HepG2 (cell line): ENCODE measurements around the gene UTF1. TPM values are rescaled to one million over a fixed set of nuclear protein-coding genes. Genes with fewer than 3 reads are reported as not detected.

ENCODE experiments used
- ATAC-seq: fragments of 200-7000 bp; cut with Tn5 transposase; 3 replicates; pipeline ENCODE4 v1.9.1; 2020; ENCODE audit warnings: mild to moderate bottlenecking, moderate library complexity
- BruUV-seq: library from RNA; stranded (reverse); fragments of 400-500 nt; replicated peaks from 2 replicates; lab custom pipeline; 2021; lab: Mats Ljungman, UMichigan
- CTCF ChIA-PET: fragments of 300-600 bp; formaldehyde crosslinking; extraction: SDS; loops from one replicate; lab custom pipeline; 2021; ENCODE audit warnings: low total read pairs, inconsistent platforms, low intra/inter-chr PET ratio; lab: Yijun Ruan, JAX
- POLR2A ChIA-PET: fragments of 350-600 bp; sonication (Branson Sonifier 250); formaldehyde crosslinking; loops from one replicate; lab custom pipeline; 2020; ENCODE audit warnings: antibody characterized with exemption, inconsistent platforms; lab: Yijun Ruan, JAX
- DNase-seq: peaks from one replicate; pipeline ENCODE4 v3.0.0-alpha.2; 2015; ENCODE audit warnings: low spot score
- FAIRE-seq: peaks from 3 replicates; lab custom pipeline; 2011; peaks lifted over from hg19 to GRCh38; lab: Jason Lieb, UNC
- H2AFZ ChIP-seq: one replicate; pipeline ENCODE4 v1.6.1; 2011; ENCODE audit warnings: low read length, inconsistent platforms
- H3K27ac ChIP-seq: fragments of 300-600 bp; 3 replicates; pipeline ENCODE4 v1.8.0; 2011; ENCODE audit warnings: mixed run types, mild to moderate bottlenecking, mixed read lengths, low read length, inconsistent platforms; ENCODE audit not compliant: insufficient read depth; ENCODE audit errors: extremely low read length
- H3K27me3 ChIP-seq, 2 experiments: fragments of 200-600 bp in 1 of 2; 2 replicates in 1 of 2; 3 replicates in 1 of 2; pipeline versions ENCODE4 v1.6.0 to v1.8.0; 2011; ENCODE audit warnings: low read length in 2 of 2, mild to moderate bottlenecking in 2 of 2, moderate library complexity in 2 of 2, inconsistent platforms in 1 of 2; ENCODE audit not compliant: insufficient read depth in 2 of 2, control insufficient read depth in 1 of 2
- H3K36me3 ChIP-seq, 2 experiments: fragments of 200-600 bp in 1 of 2; replicated peaks in 1 of 2; 2 replicates in 1 of 2; 3 replicates in 1 of 2; pipeline versions ENCODE4 v1.5.1 to v1.8.0; 2011; ENCODE audit warnings: low read length in 2 of 2, inconsistent platforms in 1 of 2; ENCODE audit not compliant: insufficient read depth in 2 of 2, control insufficient read depth in 1 of 2
- H3K4me1 ChIP-seq: 2 replicates; pipeline ENCODE4 v1.5.1; 2012; ENCODE audit warnings: low read length, inconsistent platforms; ENCODE audit not compliant: insufficient read depth
- H3K4me2 ChIP-seq: 2 replicates; pipeline ENCODE4 v1.6.0; 2011; ENCODE audit warnings: low read depth, low read length, inconsistent platforms
- H3K4me3 ChIP-seq, 3 experiments: fragments of 200-600 bp in 1 of 3; sonication (generic), shearing (Covaris generic) in 1 of 3; replicated peaks in 1 of 3; 2 replicates each; pipeline ENCODE4 v1.5.1; 2011 to 2016; ENCODE audit warnings: low read length in 3 of 3, inconsistent platforms in 2 of 3, low read depth in 2 of 3, mild to moderate bottlenecking in 2 of 3, control low read depth in 1 of 3, mixed read lengths in 1 of 3; ENCODE audit not compliant: insufficient read depth in 1 of 3
- H3K79me2 ChIP-seq: one replicate; pipeline ENCODE4 v1.6.1; 2011; ENCODE audit warnings: low read length, inconsistent platforms; ENCODE audit not compliant: insufficient read depth
- H3K9ac ChIP-seq: 2 replicates; pipeline ENCODE4 v1.6.0; 2011; ENCODE audit warnings: mild to moderate bottlenecking, low read depth, low read length, inconsistent platforms; ENCODE audit not compliant: insufficient read depth
- H3K9me3 ChIP-seq: 2 replicates; pipeline ENCODE4 v1.5.1; 2012; ENCODE audit warnings: mild to moderate bottlenecking, low read length
- H4K20me1 ChIP-seq: 2 replicates; pipeline ENCODE4 v1.6.0; 2011; ENCODE audit warnings: inconsistent platforms, mild to moderate bottlenecking, low read length, moderate library complexity; ENCODE audit not compliant: insufficient read depth
- CENPX ChIP-seq: sonication (generic); formaldehyde crosslinking; IDR thresholded peaks from 2 replicates; pipeline ENCODE4 v1.9.0; 2021; ENCODE audit warnings: mild to moderate bottlenecking, missing genetic modification reagents, moderate library complexity
- ETV5 ChIP-seq: IDR thresholded peaks from 2 replicates; pipeline ENCODE4 v1.6.1; 2018; ENCODE audit warnings: missing biosample characterization, missing genetic modification reagents, inconsistent platforms, borderline replicate concordance
- FOXP1 ChIP-seq, 2 experiments: fragments of 450-650 bp in 1 of 2; IDR thresholded peaks; 2 replicates each; pipeline ENCODE4 v1.6.1; 2017 to 2018; ENCODE audit warnings: antibody characterized with exemption in 1 of 2
- HNF4A ChIP-seq: sonication (generic); formaldehyde crosslinking; IDR thresholded peaks from 2 replicates; pipeline ENCODE4 v1.4.0; 2020; ENCODE audit warnings: missing genetic modification reagents
- MAX ChIP-seq: IDR thresholded peaks from 2 replicates; pipeline ENCODE4 v1.6.1; 2012; ENCODE audit warnings: inconsistent platforms
- PAXIP1 ChIP-seq: sonication (generic); formaldehyde crosslinking; conservative IDR thresholded peaks from 2 replicates; pipeline ENCODE4 v1.4.0; 2020; ENCODE audit warnings: mild to moderate bottlenecking, missing genetic modification reagents, moderate library complexity
- RORA ChIP-seq: sonication (generic); formaldehyde crosslinking; IDR thresholded peaks from 2 replicates; pipeline ENCODE4 v1.5.0; 2020; ENCODE audit warnings: mild to moderate bottlenecking, missing genetic modification reagents, moderate library complexity
- SP2 ChIP-seq: sonication (generic); formaldehyde crosslinking; IDR thresholded peaks from 2 replicates; pipeline ENCODE4 v1.5.1; 2020; ENCODE audit warnings: mild to moderate bottlenecking, missing genetic modification reagents
- SP5 ChIP-seq: IDR thresholded peaks from 2 replicates; pipeline ENCODE4 v1.6.1; 2016; ENCODE audit warnings: low read depth, borderline replicate concordance
- XRCC5 ChIP-seq: fragments of 200-400 bp; formaldehyde crosslinking; optimal IDR thresholded peaks from 2 replicates; pipeline ENCODE3; 2017; ENCODE audit warnings: mild to moderate bottlenecking, low read length
- ZNF343 ChIP-seq: sonication (generic); formaldehyde crosslinking; IDR thresholded peaks from 2 replicates; pipeline ENCODE4 v1.4.0; 2020; ENCODE audit warnings: mild to moderate bottlenecking, missing genetic modification reagents
- ZNF607 ChIP-seq: sonication (generic); formaldehyde crosslinking; IDR thresholded peaks from 2 replicates; pipeline ENCODE4 v1.5.1; 2020; ENCODE audit warnings: missing genetic modification reagents, mild to moderate bottlenecking, borderline replicate concordance
- WGBS: methylation state at CpG from one replicate; pipeline ENCODE4 v1.1.6; 2017; ENCODE audit warnings: low lambda C conversion rate; 5-methylcytosine and 5-hydroxymethylcytosine counted together
- in situ Hi-C: cut with HindIII; loops from 2 replicates; pipeline ENCODE4 v1.10.0; 2017; ENCODE audit warnings: low pct_unique_long_range_greater_than_20kb; ENCODE audit not compliant: extremely low pct_ligation_motif_present
- intact Hi-C: fragments of 100-400 bp; cut with micrococcal nuclease; formaldehyde crosslinking; loops from one replicate; pipeline ENCODE4 v1.10.0; 2022; ENCODE audit not compliant: unreplicated experiment
- polyA plus RNA-seq, 8 experiments: library from polyadenylated mRNA; depleted of rRNA in 3 of 8; stranded (reverse) in 7 of 8; unstranded in 1 of 8; fragments of >200 nt; fragmentation: Illumina TruSeq in 4 of 8; extraction: Trizol in 4 of 8; gene quantifications; 2 replicates each; pipeline versions ENCODE4 v1.2.1 to v1.2.3, GENCODE V29; 2011 to 2016; ENCODE audit warnings: low read depth in 4 of 8, missing spikeins in 1 of 8, mixed read lengths in 1 of 8; ENCODE audit not compliant: insufficient read depth in 1 of 8
- total RNA-seq, 5 experiments: library from RNA; depleted of rRNA; stranded (reverse); fragments of >200 nt; fragmentation: Illumina TruSeq; extraction: Trizol; gene quantifications; 2 replicates each; pipeline ENCODE4 v1.2.3, GENCODE V29; 2016; ENCODE audit warnings: low read depth in 1 of 5

The UTF1 gene
- total and polyA plus RNA-seq, 2 of the 13 experiments (the other 11 are each of a cell fraction or from before 2014, with no cell fraction given), result not detected

DNA sequence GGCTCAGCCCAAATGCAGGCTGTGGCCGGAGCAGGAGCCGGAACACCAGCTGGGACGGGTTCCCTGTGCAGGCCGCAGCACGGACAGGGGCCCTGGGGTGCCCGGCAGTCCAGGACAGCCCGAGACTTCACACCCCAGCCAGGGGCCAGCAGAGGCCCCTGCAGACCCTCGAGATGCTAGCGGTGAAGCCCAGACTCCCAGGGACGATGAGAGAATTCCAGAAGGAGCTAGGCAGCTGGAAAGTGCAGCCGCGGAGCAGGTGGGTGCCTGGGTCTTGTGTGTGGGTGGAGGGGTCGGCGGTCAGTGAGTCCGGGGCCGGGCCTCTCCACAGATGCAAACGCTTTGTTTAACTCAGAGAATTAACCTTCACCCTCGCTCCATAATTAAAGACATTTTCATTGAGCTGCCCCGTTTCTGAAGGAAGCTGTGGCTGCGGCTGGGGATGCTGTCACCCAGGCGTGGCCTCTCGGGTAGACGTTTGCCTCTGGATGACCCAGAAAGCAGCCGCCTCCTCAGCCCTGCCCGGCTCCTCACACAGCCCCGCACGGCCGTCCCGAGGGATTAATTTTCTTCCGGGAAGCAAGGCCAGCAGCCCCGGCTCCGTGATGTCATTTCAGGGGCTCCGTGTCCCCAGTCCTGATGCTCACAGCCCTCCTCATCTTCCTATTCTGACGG is 43.5 kb upstream of the UTF1 start:
- Histone ChIP-seq H3K4me3 (no peak overlapping the region), H3K4me2 (no peak overlapping the region), H3K27ac (no peak overlapping the region), H3K9me3 (no peaks in the 10 kb centered on the region), H2AFZ (no peak overlapping the region), H3K27me3 (peaks cover 11 to 37% of the 10 kb centered on the region in 2 experiments; a peak in 4 of 5 replicates), H3K4me1 (peaks cover 10% of the 10 kb centered on the region; the same call in 1 of the 2 replicates), H3K9ac (no peak overlapping the region), H4K20me1 (no peaks in the 10 kb centered on the region), H3K79me2 (no peaks in the 10 kb centered on the region), H3K36me3 (no peaks in the 10 kb centered on the region)
- no peak for TF ChIP-seq ZNF343
- TF ChIP-seq ETV5 (CRISPR knock-in tag), result no peak
- TF ChIP-seq ZNF607 (CRISPR knock-in tag), result no peak
- ATAC-seq (no peak), DNase-seq (no peak), FAIRE-seq (no peak)
- intact Hi-C loops, result no loop called here
- 34% methylated on average over 20 of the region's 34 CpGs for WGBS
- in situ Hi-C loops, result no loop called here
- CTCF ChIA-PET, result no interaction called here
- POLR2A ChIA-PET, result no interaction called here
- no TSS peak for BruUV-seq

GRCh38 chr10:133187091-133187905 is 42.7 kb upstream of the UTF1 start:
- H3K27me3 ChIP-seq, result peaks cover 10 to 38% of the 10 kb centered on the region in 2 experiments; a peak in 4 of 5 replicates
- H3K9ac ChIP-seq, result no peak overlapping the region
- no peak overlapping the region for H3K27ac ChIP-seq
- no peak overlapping the region for H2AFZ ChIP-seq
- WGBS, result 69% methylated on average over 7 of the region's 38 CpGs
- POLR2A ChIA-PET, result no interaction called here
- no peak overlapping the region for H3K4me3 ChIP-seq
- H3K4me2 ChIP-seq, result no peak overlapping the region; the same call in 1 of the 2 replicates
- H3K9me3 ChIP-seq, result no peaks in the 10 kb centered on the region
- CTCF ChIA-PET, result no interaction called here
- no peaks in the 10 kb centered on the region for H4K20me1 ChIP-seq
- intact Hi-C loops, result no loop called here
- no peaks in the 10 kb centered on the region for H3K36me3 ChIP-seq
- FAIRE-seq (no peak), ATAC-seq (peak; percentile 60), DNase-seq (no peak)
- peaks cover 10% of the 10 kb centered on the region; the same call in 1 of the 2 replicates for H3K4me1 ChIP-seq
- BruUV-seq, result no TSS peak
- in situ Hi-C loops, result no loop called here
- no peaks in the 10 kb centered on the region for H3K79me2 ChIP-seq
- TF ChIP-seq XRCC5, result no peak
- TF ChIP-seq CENPX, result no peak
- peak; percentile 74 for TF ChIP-seq HNF4A
- TF ChIP-seq SP5 (CRISPR knock-in tag), result no peak
- no peak for TF ChIP-seq SP2 (CRISPR knock-in tag)
- peak; percentile 30; the same call in 1 of the 2 replicates for TF ChIP-seq PAXIP1 (CRISPR knock-in tag)
- TF ChIP-seq FOXP1 (IDR thresholded peaks at IDR 0.05), result no peak
- TF ChIP-seq FOXP1 (CRISPR knock-in tag; IDR thresholded peaks at IDR 0.05), result no peak
- no peak for TF ChIP-seq RORA (CRISPR knock-in tag)
- peak; percentile 28; the same call in 1 of the 2 replicates for TF ChIP-seq MAX
